ENCODE measurements around the gene PSMD7.

DNA sequence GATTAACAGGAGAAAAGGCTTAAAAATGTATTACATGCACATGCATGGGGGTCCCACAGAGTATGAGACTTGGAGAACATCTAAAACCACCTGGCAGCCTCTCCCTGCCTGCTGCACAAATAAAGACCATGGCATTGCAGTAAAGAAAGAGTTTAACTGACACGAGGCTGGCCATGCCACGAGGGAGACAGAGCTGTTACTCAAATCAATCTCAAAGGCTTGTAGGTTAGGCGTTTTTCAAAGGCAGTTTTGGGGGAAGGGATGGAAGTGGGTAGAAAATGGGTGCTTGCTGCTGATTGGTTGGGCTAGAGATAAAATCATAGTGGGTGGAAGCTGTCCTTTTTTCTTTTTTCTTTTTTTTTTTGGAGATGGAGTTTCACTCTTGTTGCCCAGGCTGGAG is 17.3 kb upstream of the PSMD7 start:
- TF ChIP-seq, protein P1, sequence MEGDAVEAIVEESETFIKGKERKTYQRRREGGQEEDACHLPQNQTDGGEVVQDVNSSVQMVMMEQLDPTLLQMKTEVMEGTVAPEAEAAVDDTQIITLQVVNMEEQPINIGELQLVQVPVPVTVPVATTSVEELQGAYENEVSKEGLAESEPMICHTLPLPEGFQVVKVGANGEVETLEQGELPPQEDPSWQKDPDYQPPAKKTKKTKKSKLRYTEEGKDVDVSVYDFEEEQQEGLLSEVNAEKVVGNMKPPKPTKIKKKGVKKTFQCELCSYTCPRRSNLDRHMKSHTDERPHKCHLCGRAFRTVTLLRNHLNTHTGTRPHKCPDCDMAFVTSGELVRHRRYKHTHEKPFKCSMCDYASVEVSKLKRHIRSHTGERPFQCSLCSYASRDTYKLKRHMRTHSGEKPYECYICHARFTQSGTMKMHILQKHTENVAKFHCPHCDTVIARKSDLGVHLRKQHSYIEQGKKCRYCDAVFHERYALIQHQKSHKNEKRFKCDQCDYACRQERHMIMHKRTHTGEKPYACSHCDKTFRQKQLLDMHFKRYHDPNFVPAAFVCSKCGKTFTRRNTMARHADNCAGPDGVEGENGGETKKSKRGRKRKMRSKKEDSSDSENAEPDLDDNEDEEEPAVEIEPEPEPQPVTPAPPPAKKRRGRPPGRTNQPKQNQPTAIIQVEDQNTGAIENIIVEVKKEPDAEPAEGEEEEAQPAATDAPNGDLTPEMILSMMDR (IDR thresholded peaks at IDR 0.05): no peak
- no peak for TF ChIP-seq POLR2A (IDR thresholded peaks at IDR 0.05)
